MCF 10A (cell line): ENCODE data around the gene DEXI. TPM values are rescaled to one million over a fixed set of nuclear protein-coding genes. Genes with fewer than 3 reads are reported as not detected.

Experiments
- Bru-seq: library from RNA; stranded (reverse); fragments of 400-500 nt; gene quantifications from one replicate; lab custom pipeline; 2021; lab: Mats Ljungman, UMichigan
- BruChase-seq, 2 experiments: library from RNA; stranded (reverse); fragments of 400-500 nt; gene quantifications; one replicate each; lab custom pipeline; 2021; lab: Mats Ljungman, UMichigan
- BruUV-seq: library from RNA; stranded (reverse); fragments of 400-500 nt; replicated peaks from 2 replicates; lab custom pipeline; 2021; lab: Mats Ljungman, UMichigan
- CTCF ChIA-PET: fragments of 300-600 bp; sonication (Branson Sonifier 250); formaldehyde crosslinking; extraction: SDS; loops from one replicate; lab custom pipeline; 2021; ENCODE audit warnings: antibody characterized with exemption, inconsistent platforms; lab: Yijun Ruan, JAX
- POLR2A ChIA-PET: fragments of 300-600, 350-650 bp; sonication (Branson Sonifier 250); formaldehyde crosslinking; extraction: SDS; loops from one replicate; lab custom pipeline; 2020; ENCODE audit warnings: antibody characterized with exemption, inconsistent platforms; lab: Yijun Ruan, JAX
- DNase-seq: peaks from one replicate; pipeline ENCODE4 v3.0.0-alpha.2; 2018; ENCODE audit not compliant: unreplicated experiment
- H3K27ac Mint-ChIP-seq: one replicate; pipeline ENCODE4 v1.8.0; 2022; ENCODE audit warnings: mild to moderate bottlenecking, low read depth, mixed read lengths; ENCODE audit not compliant: unreplicated experiment
- H3K27me3 Mint-ChIP-seq: one replicate; pipeline ENCODE4 v1.8.0; 2022; ENCODE audit warnings: mixed read lengths; ENCODE audit not compliant: insufficient read depth, unreplicated experiment
- H3K36me3 Mint-ChIP-seq: one replicate; pipeline ENCODE4 v1.8.0; 2022; ENCODE audit warnings: mild to moderate bottlenecking, moderate library complexity, mixed read lengths; ENCODE audit not compliant: insufficient read depth, unreplicated experiment
- H3K4me1 Mint-ChIP-seq: one replicate; pipeline ENCODE4 v1.8.0; 2022; ENCODE audit warnings: mixed read lengths; ENCODE audit not compliant: insufficient read depth, unreplicated experiment
- H3K4me3 Mint-ChIP-seq: one replicate; pipeline ENCODE4 v1.8.0; 2022; ENCODE audit warnings: mild to moderate bottlenecking, moderate library complexity, mixed read lengths; ENCODE audit not compliant: unreplicated experiment
- H3K9me3 Mint-ChIP-seq: one replicate; pipeline ENCODE4 v1.8.0; 2022; ENCODE audit warnings: mixed read lengths; ENCODE audit not compliant: unreplicated experiment
- intact Hi-C: fragments of 100-400 bp; cut with micrococcal nuclease; formaldehyde crosslinking; loops from 2 replicates; pipeline ENCODE4 v1.14.1; 2022
- long read RNA-seq: library from polyadenylated mRNA; stranded (forward); transcript quantifications from one replicate; pipeline ENCODE4 v2.0.0, GENCODE V29; 2022
- total RNA-seq: library from RNA; stranded (reverse); gene quantifications from 2 replicates; pipeline ENCODE4 v1.2.3, GENCODE V29; 2022
- TF ChIP-seq, protein P1 (sequence below): fragments of 200-600 bp; IDR thresholded peaks from one replicate; pipeline ENCODE4 v1.8.0; 2022; ENCODE audit warnings: antibody characterized with exemption, mild to moderate bottlenecking; ENCODE audit not compliant: unreplicated experiment

DEXI gene
- 21.6 and 24.1 TPM in 2 replicates for total RNA-seq
- percentile 62 among the genes with signal in this experiment for Bru-seq, nascent RNA
- percentile 55 among the genes with signal in this experiment for BruChase-seq, experiment 1, labeled RNA remaining after a 6-hour chase
- percentile 55 among the genes with signal in this experiment for BruChase-seq, experiment 2, labeled RNA remaining after a 2-hour chase
- long read RNA-seq, full-length matches to known transcripts, result 10 of 13 reads
- long read RNA-seq, partial matches to known transcripts, result 2 of 13 reads
- long read RNA-seq, other reads (novel, unspliced or antisense), result 1 of 13 reads

DNA sequence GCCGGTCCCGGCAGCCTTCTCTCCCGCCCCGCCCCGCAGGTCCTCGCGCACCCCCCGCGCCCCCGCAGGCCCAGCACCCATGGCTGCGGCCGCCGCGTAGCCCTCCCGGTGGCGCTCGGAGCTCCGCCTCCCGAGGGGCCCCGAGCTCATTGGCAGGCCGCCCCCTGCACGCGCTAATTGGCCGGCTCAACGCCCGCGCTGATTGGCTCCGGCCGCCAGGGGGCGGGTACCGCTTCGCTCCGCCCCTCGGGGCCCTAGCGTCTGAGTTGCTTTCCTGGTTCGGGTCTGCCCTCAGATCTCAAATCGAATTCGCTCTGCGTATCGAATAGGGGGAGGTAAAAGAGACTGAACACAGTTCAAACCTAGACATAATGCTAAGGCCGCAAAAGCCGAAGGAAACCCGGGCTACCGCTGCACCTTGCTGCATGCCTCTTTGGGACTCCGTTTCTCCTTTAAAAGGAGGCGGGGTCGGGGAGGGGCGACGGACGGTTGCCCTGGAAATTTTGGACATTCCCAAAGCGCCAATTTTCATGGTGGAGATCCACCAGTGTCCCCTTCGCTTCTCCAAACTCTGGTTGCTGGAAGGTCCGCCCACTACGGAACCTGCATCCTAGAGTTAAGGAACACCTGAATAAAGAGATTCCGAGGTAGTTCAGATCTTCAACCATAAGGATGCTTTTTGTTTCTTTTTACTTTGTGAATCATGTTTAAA is at the start of gene DEXI:
TSS of gene DEXI (minus strand) at position 117 of the 712 bp plus-strand sequence. CDS start 463 bp downstream, outside the sequence.
- Mint-ChIP-seq H3K4me1 (peaks cover 61% of the 10 kb centered on the region), H3K9me3 (no peaks in the 10 kb centered on the region), H3K27me3 (no peaks in the 10 kb centered on the region), H3K27ac (peak within 1 kb of the TSS; percentile 77), H3K4me3 (peak within 1 kb of the TSS; percentile 94), H3K36me3 (peaks cover 5% of the 10 kb centered on the region)
- POLR2A ChIA-PET, result interaction anchor here (0.7 to 2.4 kb wide), 5 partner anchors 16 to 199 kb away, joined by 3 to 6 read pairs (median 3); partner anchors contain the start of gene NUBP1
- CTCF ChIA-PET, result interaction anchor here (0.6 to 1.7 kb wide), 3 partner anchors 12 to 867 kb away, joined by 3 to 6 read pairs (median 3); no protein-coding TSS in a partner anchor
- intact Hi-C loops, result loop anchor here (5.0 kb wide), 1 partner anchor 80 kb away; no protein-coding TSS in a partner anchor
- TF ChIP-seq, protein P1, sequence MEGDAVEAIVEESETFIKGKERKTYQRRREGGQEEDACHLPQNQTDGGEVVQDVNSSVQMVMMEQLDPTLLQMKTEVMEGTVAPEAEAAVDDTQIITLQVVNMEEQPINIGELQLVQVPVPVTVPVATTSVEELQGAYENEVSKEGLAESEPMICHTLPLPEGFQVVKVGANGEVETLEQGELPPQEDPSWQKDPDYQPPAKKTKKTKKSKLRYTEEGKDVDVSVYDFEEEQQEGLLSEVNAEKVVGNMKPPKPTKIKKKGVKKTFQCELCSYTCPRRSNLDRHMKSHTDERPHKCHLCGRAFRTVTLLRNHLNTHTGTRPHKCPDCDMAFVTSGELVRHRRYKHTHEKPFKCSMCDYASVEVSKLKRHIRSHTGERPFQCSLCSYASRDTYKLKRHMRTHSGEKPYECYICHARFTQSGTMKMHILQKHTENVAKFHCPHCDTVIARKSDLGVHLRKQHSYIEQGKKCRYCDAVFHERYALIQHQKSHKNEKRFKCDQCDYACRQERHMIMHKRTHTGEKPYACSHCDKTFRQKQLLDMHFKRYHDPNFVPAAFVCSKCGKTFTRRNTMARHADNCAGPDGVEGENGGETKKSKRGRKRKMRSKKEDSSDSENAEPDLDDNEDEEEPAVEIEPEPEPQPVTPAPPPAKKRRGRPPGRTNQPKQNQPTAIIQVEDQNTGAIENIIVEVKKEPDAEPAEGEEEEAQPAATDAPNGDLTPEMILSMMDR, result no peak
- BruUV-seq, result no TSS peak
- peak; percentile 92 for DNase-seq

DNA sequence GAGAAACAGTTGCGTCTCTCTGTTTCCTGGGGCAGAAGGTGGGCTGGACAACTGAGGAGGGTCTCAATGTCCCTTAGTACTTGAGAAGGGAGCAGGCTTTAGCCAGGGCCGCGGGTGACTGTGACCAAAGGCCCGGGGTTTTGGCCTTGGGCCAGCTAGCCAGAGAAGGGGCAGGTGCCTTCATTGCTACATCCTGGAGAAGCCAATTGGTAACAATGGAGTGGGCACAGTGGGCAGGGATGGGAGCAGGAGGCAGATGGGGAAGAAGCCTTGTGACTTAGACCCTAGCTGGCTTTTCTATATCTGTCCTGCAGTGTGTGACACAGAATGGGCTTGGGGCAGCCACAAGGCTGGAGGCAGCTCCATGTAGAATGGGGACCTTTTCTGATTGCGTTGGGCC is 48.1 kb upstream of the DEXI start:
- Mint-ChIP-seq H3K4me3 (no peak overlapping the region), H3K4me1 (peaks cover 39% of the 10 kb centered on the region), H3K27me3 (no peaks in the 10 kb centered on the region), H3K9me3 (no peaks in the 10 kb centered on the region), H3K27ac (no peak overlapping the region), H3K36me3 (peaks cover 29% of the 10 kb centered on the region)
- no peak for DNase-seq
- ChIA-PET CTCF (interaction anchor here (0.6 to 1.9 kb wide), 3 partner anchors 27 to 265 kb away, joined by 3 to 8 read pairs (median 5); partner anchors contain the start of gene SOCS1), POLR2A (interaction anchor here (1.5 kb wide), 1 partner anchor 27 kb away, joined by 4 read pairs; no protein-coding TSS in a partner anchor)
- TF ChIP-seq, protein P1, result no peak
- no TSS peak for BruUV-seq
- intact Hi-C loops, result loop anchor here (10.0 kb wide), 1 partner anchor 84 kb away; no protein-coding TSS in a partner anchor

DNA sequence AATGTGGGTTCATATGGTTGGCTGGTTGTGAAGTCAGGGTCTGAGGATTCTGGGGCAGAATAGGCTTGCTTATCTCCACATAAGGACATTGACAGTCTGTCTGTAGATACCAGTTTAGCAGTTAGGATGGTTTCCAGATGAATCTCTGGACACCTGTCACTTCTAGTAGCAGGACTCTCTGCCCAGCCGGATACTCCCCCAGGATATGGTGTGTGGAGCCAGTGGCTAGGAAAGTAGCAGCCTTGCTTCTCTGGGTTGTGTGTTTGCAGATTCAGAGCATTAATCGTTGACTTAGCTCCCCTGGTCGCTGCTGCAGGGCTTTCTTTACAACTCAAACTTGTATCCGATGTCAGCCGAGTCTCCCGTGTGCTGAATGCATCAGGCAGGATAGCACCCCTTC is 47.3 kb upstream of the DEXI start:
- no peak overlapping the region for H3K4me3 Mint-ChIP-seq
- no peak for DNase-seq
- TF ChIP-seq, protein P1, result no peak
- no peaks in the 10 kb centered on the region for H3K9me3 Mint-ChIP-seq
- no peaks in the 10 kb centered on the region for H3K27me3 Mint-ChIP-seq
- intact Hi-C loops, result no loop called here
- no peak overlapping the region for H3K27ac Mint-ChIP-seq
- no TSS peak for BruUV-seq
- peaks cover 24% of the 10 kb centered on the region for H3K36me3 Mint-ChIP-seq
- POLR2A ChIA-PET, result interaction anchor here (1.5 kb wide), 1 partner anchor 27 kb away, joined by 4 read pairs; no protein-coding TSS in a partner anchor
- CTCF ChIA-PET, result interaction anchor here (0.5 to 1.9 kb wide), 4 partner anchors 22 to 266 kb away, joined by 4 to 8 read pairs (median 5); partner anchors contain the start of gene SOCS1
- H3K4me1 Mint-ChIP-seq, result peaks cover 34% of the 10 kb centered on the region
